D721Med (cell line): ENCODE data around the gene PHACTR3.

ENCODE experiments used
- DNase-seq: peaks from one replicate; pipeline ENCODE4 v3.0.0; 2011; ENCODE audit warnings: low spot score; ENCODE audit not compliant: insufficient read length
- FAIRE-seq: peaks from 2 replicates; lab custom pipeline; 2011; peaks lifted over from hg19 to GRCh38; lab: Jason Lieb, UNC
- CTCF ChIP-seq: IDR thresholded peaks from 2 replicates; pipeline ENCODE4 v1.5.1; 2012; ENCODE audit warnings: mild to moderate bottlenecking, control low read depth; ENCODE audit not compliant: insufficient read depth; ENCODE audit errors: missing control alignments

PHACTR3 gene

GRCh38 chr20:59730722-59731121 lies 126.4 kb downstream of the PHACTR3 start:
- no peak for FAIRE-seq
- no peak for TF ChIP-seq CTCF
- DNase-seq = no peak

DNA sequence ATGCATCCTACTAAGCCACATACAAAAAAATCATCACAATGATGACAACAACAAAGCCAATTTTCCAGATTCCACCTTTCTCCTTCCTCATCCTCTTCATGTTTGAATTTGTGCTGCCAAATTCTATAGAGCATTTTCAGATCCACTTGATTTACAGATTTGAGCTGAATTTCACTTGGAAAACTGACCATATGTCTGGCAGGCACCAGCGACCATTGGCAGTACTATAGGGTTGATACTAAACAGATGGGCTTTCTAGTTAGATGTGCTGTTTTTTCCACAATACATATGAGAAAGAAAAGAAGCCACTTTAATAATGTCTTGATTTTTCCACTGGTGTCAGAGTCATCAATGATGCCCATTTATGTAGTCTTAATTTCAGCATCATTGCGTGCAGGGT lies 127.0 kb downstream of the PHACTR3 start:
- DNase-seq (no peak), FAIRE-seq (no peak)
- no peak for TF ChIP-seq CTCF

DNA sequence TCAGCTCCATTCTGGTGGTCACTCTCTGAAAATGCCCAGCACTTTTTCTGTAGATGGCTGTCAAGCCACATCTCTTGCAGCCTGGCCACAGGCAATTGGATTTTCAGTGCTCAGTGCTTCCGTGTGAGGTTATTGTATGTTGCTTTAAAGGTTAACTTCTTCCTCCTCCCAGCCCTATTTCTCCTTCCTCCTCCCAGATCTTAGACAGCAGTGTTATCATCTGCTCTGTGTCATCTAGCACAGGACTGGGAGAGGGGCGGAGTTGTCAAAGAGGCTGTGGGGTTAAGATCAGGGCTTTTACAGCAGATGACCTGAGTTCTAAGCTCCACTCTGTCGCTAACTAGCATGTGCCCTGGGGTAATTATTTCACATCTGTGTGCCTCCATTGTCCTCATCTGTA lies 129.0 kb downstream of the PHACTR3 start:
- DNase-seq = no peak
- TF ChIP-seq CTCF = no peak
- no peak for FAIRE-seq

DNA sequence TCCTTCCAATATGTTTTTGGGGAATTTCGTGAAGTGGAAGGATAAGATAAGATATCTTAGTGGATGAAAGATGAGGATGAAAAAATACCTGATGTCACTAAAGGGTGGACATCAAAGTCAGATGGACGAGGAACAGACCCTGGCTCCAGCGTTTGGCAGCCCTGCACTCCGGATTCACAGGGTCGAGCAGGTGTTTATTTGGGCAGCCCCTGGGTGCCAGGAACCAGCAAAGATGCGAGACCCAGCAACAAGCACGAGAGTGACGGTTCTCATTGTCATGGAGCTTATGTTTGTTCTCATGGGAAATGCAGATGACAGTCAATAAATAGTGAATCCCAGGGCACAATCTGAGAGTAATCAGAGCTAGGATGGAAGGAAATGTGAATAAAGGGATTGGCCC lies 131.1 kb downstream of the PHACTR3 start:
- FAIRE-seq = no peak
- TF ChIP-seq CTCF = no peak

DNA sequence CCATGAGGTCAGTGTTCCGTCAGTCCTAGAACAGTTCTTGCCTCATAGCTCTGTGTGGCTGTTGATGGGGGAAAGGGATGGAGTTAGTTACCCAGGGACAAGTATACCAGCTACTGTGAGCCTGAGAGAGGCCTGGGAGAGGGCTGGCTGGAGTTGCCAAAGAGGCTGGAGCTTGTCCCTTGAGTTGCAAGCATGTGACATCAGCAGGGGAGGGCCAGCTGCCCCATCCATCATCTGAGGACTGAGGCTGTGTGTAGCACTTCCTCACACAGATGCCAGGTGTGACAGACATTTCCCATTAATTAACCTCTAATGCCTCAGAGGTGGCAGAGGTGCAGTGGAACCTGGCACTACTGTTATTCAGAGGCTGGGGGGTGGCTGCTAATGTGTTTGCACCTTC lies 131.6 kb downstream of the PHACTR3 start:
- TF ChIP-seq CTCF = no peak
- FAIRE-seq (no peak), DNase-seq (no peak)

More for the DNA sequence above, 131.1 kb downstream of the PHACTR3 start:
- no peak for DNase-seq

DNA sequence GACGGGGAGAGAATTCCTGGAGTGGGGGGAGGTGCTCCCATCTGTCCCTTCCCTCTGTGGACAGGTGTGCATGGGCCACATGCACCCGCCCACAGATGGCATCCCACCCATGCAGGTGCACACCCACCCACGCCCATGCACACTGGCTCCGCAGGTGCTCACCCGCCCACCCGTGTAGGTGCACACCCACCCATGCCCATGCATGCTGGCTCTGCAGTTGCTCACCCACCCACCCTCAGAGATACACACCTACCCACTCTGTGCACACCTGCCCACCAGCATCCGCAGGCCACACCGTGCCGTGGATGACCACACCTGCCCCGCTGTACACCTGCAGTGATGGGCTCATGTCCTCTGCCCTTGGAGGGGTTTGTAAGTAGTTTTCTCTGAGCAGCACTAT lies 132.0 kb downstream of the PHACTR3 start:
- no peak for TF ChIP-seq CTCF
- DNase-seq = no peak
- FAIRE-seq = no peak

- no peak for TF ChIP-seq CTCF
- FAIRE-seq (no peak), DNase-seq (no peak)
Observed at GRCh38 chr20:59737073-59737666, 132.8 kb downstream of the PHACTR3 start.
